SIG-M5 (cell line): ENCODE measurements around the gene PLXDC2.
"Not testable (repeated sequence)": the region's sequence is repeated elsewhere in the genome, so short reads cannot be mapped to it uniquely, and the experiment has no call there.

Source experiments
- DNase-seq: peaks from one replicate; lab custom pipeline; 2025; lab: John Stamatoyannopoulos, UW

PLXDC2 gene

GRCh38 chr10:20207653-20208052 is 391.4 kb downstream of the PLXDC2 start:
- no peak for DNase-seq

GRCh38 chr10:20209098-20209497 is 392.9 kb downstream of the PLXDC2 start:
- not testable (repeated sequence) for DNase-seq

- no peak for DNase-seq
Observed at GRCh38 chr10:20215547-20216152, 399.4 kb downstream of the PLXDC2 start.

GRCh38 chr10:20221356-20221755 is 405.1 kb downstream of the PLXDC2 start:
- no peak for DNase-seq

- no peak for DNase-seq
Observed at GRCh38 chr10:20228729-20229128, 412.5 kb downstream of the PLXDC2 start.

- no peak for DNase-seq
Observed at GRCh38 chr10:20232079-20232705, 416.0 kb downstream of the PLXDC2 start.

- no peak for DNase-seq
Observed at GRCh38 chr10:20233423-20233822, 417.2 kb downstream of the PLXDC2 start.

- DNase-seq = no peak
Observed at GRCh38 chr10:20234579-20234978, 418.3 kb downstream of the PLXDC2 start.

- DNase-seq = no peak
Observed at GRCh38 chr10:20237091-20237570, 420.9 kb downstream of the PLXDC2 start.

GRCh38 chr10:20237586-20237985 is 421.4 kb downstream of the PLXDC2 start:
- DNase-seq = no peak

GRCh38 chr10:20240643-20241042 is 424.4 kb downstream of the PLXDC2 start:
- DNase-seq = no peak

- no peak for DNase-seq
Observed at GRCh38 chr10:20247454-20247853, 431.2 kb downstream of the PLXDC2 start.

- DNase-seq = no peak
Observed at GRCh38 chr10:20247891-20248708, 431.9 kb downstream of the PLXDC2 start.

- DNase-seq = no peak
Observed at GRCh38 chr10:20254078-20254477, 437.8 kb downstream of the PLXDC2 start.

- DNase-seq = no peak
Observed at GRCh38 chr10:20254497-20254896, 438.3 kb downstream of the PLXDC2 start.

GRCh38 chr10:20256969-20257368 is 440.7 kb downstream of the PLXDC2 start:
- DNase-seq = no peak

GRCh38 chr10:20257422-20257821 is 441.2 kb downstream of the PLXDC2 start:
- no peak for DNase-seq

GRCh38 chr10:20265146-20265545 is 448.9 kb downstream of the PLXDC2 start:
- no peak for DNase-seq

- no peak for DNase-seq
Observed at GRCh38 chr10:20267734-20268133, 451.5 kb downstream of the PLXDC2 start.

GRCh38 chr10:20271490-20271889 is 455.3 kb downstream of the PLXDC2 start:
- no peak for DNase-seq

- no peak for DNase-seq
Observed at GRCh38 chr10:20272608-20273007, 456.4 kb downstream of the PLXDC2 start.

GRCh38 chr10:20274571-20274970 is 458.3 kb downstream of the PLXDC2 start:
- DNase-seq = no peak
